ENCODE data around the gene NR3C1.
"Not testable (repeated sequence)": the region's sequence is repeated elsewhere in the genome, so short reads cannot be mapped to it uniquely, and the experiment has no call there.

Gene NR3C1

GRCh38 chr5:143329843-143330242 lies 73.6 kb downstream of the NR3C1 start:
- DNase-seq, result no peak

DNA sequence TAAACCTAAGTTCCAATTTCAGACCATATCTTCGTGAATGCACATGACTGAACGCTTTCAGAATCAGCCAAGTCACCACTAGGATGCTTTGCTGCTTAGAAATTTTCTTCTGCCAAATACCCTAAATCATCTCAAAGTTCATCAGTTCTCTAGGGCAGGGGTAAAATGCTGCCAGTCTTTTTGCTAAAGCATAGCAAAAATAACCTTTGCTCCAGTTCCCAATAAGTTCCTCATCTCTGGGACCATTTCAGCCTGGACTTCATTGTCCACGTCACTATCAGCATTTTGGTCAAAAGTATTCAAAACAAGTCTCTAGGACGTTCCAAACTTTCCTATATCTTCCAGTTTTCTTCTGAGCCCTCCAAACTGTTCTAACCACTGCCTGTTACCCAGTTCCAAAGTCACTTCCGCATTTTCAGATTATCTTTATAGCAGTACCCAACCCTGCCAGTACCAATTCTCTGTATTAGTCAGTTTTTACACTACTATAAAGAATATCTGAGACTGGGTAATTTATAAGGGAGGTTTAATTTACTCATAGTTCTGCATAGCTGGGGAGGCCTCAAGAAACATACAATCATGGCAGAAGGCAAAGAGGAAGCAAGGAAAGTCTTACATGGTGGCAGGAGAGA lies 74.8 kb downstream of the NR3C1 start:
- DNase-seq, result no peak

DNA sequence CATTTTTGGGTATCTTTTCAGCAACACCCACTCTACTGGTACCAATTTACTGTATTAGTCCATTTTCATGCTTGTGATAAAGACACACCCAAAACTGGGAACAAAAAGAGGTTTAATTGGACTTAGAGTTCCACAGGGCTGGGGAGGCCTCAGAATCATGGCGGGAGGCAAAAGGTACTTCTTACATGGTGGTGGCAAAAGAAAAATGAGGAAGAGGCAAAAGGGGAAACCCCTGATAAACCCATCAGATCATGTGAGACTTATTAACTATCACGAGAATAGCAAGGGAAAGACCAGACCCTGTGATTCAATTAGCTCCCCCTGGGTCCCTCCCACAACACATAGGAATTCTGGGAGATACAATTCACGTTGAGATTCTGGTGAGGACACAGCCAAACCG lies 78.4 kb downstream of the NR3C1 start:
- not testable (repeated sequence) for DNase-seq

DNA sequence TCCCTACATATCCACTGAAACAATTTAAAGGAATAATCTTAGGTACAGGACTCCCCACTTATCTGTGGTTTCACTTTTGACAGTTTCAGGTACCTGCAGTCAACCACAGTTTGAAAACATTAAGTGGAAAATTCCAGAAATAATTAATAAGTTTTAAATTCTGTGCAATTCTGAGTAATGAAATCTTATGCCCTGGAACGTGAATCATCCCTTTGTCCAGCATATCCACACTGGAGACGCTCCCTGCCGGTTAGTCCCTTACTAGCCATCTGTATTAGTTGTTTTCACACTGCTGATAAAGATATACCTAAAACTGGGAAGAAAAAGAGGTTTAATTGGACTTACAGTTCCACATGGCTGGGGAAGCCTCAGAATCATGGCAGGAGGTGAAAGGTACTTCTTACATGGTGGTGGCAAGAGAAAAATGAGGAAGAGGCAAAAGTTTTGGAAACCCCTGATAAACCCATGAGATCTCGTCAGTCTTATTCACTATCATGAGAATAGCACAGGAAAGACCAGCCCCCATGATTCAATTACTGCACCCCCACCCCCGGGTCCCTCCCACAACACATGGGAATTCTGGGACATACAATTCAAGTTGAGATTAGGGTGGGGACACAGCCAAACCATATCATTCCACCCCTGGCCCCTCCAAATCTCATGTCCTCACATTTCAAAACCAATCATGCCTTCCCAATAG lies 80.4 kb downstream of the NR3C1 start:
- DNase-seq, result not testable (repeated sequence)

- no peak for DNase-seq
Observed at GRCh38 chr5:143322176-143322575, 81.3 kb downstream of the NR3C1 start.

GRCh38 chr5:143319437-143320227 lies 83.9 kb downstream of the NR3C1 start:
- DNase-seq, result no peak

DNA sequence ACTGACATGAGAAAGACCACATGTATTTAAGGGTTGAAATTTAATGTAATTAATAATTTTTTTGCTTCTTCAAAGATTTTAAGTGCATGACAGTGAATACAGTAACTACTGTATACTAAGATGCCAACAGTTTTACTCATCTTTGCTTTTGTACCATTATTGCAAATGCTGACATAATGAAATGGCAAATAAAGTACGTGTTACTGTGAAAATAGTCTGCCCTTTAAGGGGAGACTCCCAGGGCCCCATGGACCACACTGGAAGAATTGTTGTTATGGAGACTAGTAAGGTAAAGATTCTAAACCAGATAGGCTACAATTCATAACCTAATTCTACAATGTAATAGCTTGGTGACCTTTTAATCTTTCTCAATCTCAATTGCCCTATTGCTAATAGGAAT lies 84.7 kb downstream of the NR3C1 start:
- no peak for DNase-seq

GRCh38 chr5:143318270-143318669 lies 85.2 kb downstream of the NR3C1 start:
- DNase-seq, result no peak

GRCh38 chr5:143316844-143317631 lies 86.4 kb downstream of the NR3C1 start:
- peak; percentile 1 for DNase-seq

GRCh38 chr5:143316337-143316736 lies 87.1 kb downstream of the NR3C1 start:
- no peak for DNase-seq

DNA sequence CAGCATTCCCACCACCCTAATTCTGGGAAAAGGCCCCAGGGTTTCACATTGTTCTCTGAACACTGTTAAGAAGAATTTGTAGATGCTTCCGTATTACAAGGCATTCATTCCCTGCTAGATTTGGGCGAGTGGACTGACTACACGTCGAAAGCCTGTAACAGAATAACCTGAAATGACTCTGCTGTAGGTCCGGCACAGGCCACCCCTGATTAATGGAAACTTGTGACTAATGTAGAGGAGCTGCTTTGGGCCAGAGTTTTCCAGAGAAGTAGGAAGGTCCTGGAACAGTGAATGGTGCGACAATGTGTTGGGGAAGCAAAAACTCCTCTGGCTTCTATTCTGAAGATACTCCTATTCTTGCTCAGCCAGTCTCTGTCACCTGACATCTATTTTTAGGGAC lies 87.6 kb downstream of the NR3C1 start:
- DNase-seq, result no peak

GRCh38 chr5:143315214-143315613 lies 88.3 kb downstream of the NR3C1 start:
- DNase-seq, result no peak

- no peak for DNase-seq
Observed at GRCh38 chr5:143314659-143315058, 88.8 kb downstream of the NR3C1 start.

DNA sequence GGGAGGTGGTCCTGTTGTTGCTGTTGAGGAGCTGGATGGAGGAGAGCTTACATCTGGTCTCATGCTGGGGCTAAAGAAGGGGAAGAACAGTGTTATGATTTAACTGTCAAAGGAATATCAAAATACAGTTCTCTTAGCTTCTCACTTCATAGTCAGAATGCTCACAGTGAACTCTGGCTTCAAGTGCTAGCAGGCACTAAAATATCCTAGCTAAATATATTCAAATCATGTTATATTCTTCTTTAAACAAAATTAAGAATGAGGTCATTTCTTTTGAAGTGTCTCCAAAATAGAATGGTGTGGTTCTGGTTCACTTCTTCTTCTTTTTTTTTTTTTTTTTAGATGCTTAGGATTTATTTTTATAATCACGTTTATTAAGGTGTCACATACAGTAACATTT lies 89.4 kb downstream of the NR3C1 start:
- DNase-seq, result no peak

DNA sequence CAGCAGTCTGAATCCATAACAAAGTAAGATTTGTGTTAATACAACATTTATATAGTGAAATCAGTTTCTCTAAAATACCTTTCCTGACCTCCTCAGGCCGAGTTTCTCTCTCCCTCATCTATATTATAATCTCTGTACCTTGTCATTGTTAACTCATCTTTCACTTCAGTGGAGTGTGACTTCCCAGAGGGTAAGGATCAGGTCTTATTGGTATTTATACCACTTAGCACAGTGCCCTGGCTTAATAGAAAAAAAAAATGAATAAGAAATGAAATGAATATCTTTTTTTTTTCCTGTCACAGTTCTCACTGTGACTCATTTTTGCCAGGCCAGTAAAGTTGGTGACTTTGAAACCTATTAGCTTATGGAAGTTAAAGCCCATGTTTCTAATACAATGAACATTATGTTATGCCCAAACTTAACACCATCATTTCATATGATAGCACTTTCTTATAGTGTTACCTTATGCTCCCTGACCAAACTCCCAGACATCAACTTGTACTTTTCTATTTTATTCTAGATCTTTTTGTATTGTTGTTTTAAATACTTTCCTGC lies 90.1 kb downstream of the NR3C1 start:
- DNase-seq, result no peak

GRCh38 chr5:143312822-143313221 lies 90.7 kb downstream of the NR3C1 start:
- DNase-seq, result no peak

- DNase-seq, result no peak
Observed at GRCh38 chr5:143311955-143312354, 91.5 kb downstream of the NR3C1 start.

DNA sequence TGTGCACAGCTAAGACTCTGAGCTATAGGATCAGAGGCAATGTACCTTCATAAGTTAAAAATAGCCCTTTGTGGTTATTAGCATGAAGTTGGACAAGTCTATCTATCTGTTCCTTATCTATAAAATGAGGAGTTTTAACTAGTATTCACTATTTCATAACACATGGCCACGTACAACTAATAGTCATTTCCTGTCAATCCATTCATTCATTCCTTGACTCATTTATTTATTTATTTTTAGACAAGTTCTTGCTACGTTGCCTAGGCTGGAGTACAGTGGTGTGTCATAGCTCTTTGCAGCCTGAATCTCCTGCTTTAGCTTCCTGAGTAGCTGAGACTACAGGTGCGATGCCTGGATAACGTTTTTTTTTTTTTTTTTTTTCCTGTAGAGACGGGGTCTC lies 92.1 kb downstream of the NR3C1 start:
- DNase-seq, result no peak

GRCh38 chr5:143309661-143310431 lies 93.6 kb downstream of the NR3C1 start:
- DNase-seq, result no peak

DNA sequence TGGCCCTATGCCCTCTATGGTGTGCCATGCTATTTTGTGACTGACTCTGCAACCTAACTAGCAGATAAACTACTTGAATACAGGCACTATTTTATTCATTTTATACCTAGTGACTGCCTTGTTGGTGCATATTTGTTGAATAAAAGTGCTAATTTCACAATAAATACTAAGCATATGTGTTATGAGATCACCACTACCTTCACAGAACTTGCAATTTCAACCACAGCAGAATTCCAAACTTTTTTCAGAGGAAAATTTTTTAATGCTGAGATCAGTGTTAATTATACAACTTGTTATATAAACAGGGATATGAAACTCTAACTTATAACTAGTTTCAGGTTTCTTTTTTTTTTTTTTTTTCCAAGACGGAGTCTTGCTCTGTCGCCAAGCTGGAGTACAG lies 94.8 kb downstream of the NR3C1 start:
- DNase-seq, result no peak

DNA sequence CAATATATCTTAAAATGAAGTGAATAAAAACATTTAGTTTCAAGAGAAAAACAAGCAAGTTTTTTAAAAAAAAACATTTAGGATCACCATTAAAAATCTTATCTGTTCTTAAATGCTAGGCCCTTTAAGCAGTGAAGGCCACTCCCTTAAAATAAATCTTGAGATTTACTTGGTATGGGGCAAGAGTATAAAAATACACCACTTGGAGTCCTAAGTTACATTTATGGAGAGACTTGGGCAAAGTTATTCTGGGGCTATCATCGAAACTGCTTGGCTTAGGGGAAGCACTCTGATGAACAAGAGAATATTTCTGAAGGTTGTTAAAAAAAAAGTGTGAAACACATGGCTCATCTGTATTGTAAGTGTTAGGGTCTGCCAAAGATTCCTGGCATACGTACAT lies 97.4 kb downstream of the NR3C1 start:
- no peak for DNase-seq

GRCh38 chr5:143304836-143305475 lies 98.5 kb downstream of the NR3C1 start:
- DNase-seq, result no peak
